ENCODE results near the gene AMBRA1.
A peak's percentile ranks its signal among the peaks of the same experiment; 100 is the strongest.

AMBRA1 gene

GRCh38 chr11:46392421-46393230, 201.2 kb downstream of the AMBRA1 start:
- peak; percentile 57 for DNase-seq

- DNase-seq: no peak
Observed at GRCh38 chr11:46391578-46392420, 202.0 kb downstream of the AMBRA1 start, which contains the start of gene CHRM4. TSS of gene CHRM4 (minus strand) at chr11:46391776. CDS start at chr11:46386557, 5,219 bp downstream.

- DNase-seq: no peak
Observed at GRCh38 chr11:46391186-46391577, 202.6 kb downstream of the AMBRA1 start.

GRCh38 chr11:46390331-46391171, 203.3 kb downstream of the AMBRA1 start:
- no peak for DNase-seq

- DNase-seq: no peak
Observed at GRCh38 chr11:46389450-46390330, 204.1 kb downstream of the AMBRA1 start.

GRCh38 chr11:46388619-46389449, 205.0 kb downstream of the AMBRA1 start:
- no peak for DNase-seq

- DNase-seq: no peak
Observed at GRCh38 chr11:46387919-46388618, 205.8 kb downstream of the AMBRA1 start.

GRCh38 chr11:46387456-46387855, 206.4 kb downstream of the AMBRA1 start:
- no peak for DNase-seq

- no peak for DNase-seq
Observed at GRCh38 chr11:46386674-46387073, 207.1 kb downstream of the AMBRA1 start.

- DNase-seq: no peak
Observed at GRCh38 chr11:46386005-46386578, 207.7 kb downstream of the AMBRA1 start.

GRCh38 chr11:46385169-46386004, 208.4 kb downstream of the AMBRA1 start:
- DNase-seq: no peak

- DNase-seq: no peak
Observed at GRCh38 chr11:46383974-46384701, 209.7 kb downstream of the AMBRA1 start.

GRCh38 chr11:46383404-46383758, 210.4 kb downstream of the AMBRA1 start:
- no peak for DNase-seq

GRCh38 chr11:46382646-46383403, 211.0 kb downstream of the AMBRA1 start:
- DNase-seq: no peak

- no peak for DNase-seq
Observed at GRCh38 chr11:46381819-46382645, 211.8 kb downstream of the AMBRA1 start.

- no peak for DNase-seq
Observed at GRCh38 chr11:46381048-46381818, 212.6 kb downstream of the AMBRA1 start, which contains the start of gene MDK. TSS of gene MDK (plus strand) at chr11:46381669. CDS start at chr11:46382058, 389 bp downstream.
